ENCODE data around the gene DACT2.
"Not testable (repeated sequence)": the region's sequence is repeated elsewhere in the genome, so short reads cannot be mapped to it uniquely, and the experiment has no call there.

DACT2 gene

GRCh38 chr6:168305096-168305749, 14.4 kb downstream of the DACT2 start:
- in situ Hi-C loops (cut with MboI; ENCODE audit: low sequenced_read_pairs), result no loop called here

- in situ Hi-C loops (cut with MboI; ENCODE audit: low sequenced_read_pairs), result no loop called here
Measured at GRCh38 chr6:168304752-168305015, 14.9 kb downstream of the DACT2 start.

- in situ Hi-C loops (cut with MboI; ENCODE audit: low sequenced_read_pairs), result no loop called here
Measured at GRCh38 chr6:168303982-168304751, 15.4 kb downstream of the DACT2 start.

- in situ Hi-C loops (cut with MboI; ENCODE audit: low sequenced_read_pairs), result no loop called here
Measured at GRCh38 chr6:168302534-168302933, 17.0 kb downstream of the DACT2 start.

- in situ Hi-C loops (cut with MboI; ENCODE audit: low sequenced_read_pairs), result no loop called here
Measured at GRCh38 chr6:168301648-168302398, 17.8 kb downstream of the DACT2 start.

GRCh38 chr6:168300975-168301647, 18.5 kb downstream of the DACT2 start:
- in situ Hi-C loops (cut with MboI; ENCODE audit: low sequenced_read_pairs), result no loop called here

- in situ Hi-C loops (cut with MboI; ENCODE audit: low sequenced_read_pairs), result no loop called here
Measured at GRCh38 chr6:168299541-168300511, 19.8 kb downstream of the DACT2 start.

- in situ Hi-C loops (cut with MboI; ENCODE audit: low sequenced_read_pairs), result no loop called here
Measured at GRCh38 chr6:168297643-168298042, 21.9 kb downstream of the DACT2 start.

GRCh38 chr6:168294901-168295300, 24.7 kb downstream of the DACT2 start:
- in situ Hi-C loops (cut with MboI; ENCODE audit: low sequenced_read_pairs), result no loop called here

- in situ Hi-C loops (cut with MboI; ENCODE audit: low sequenced_read_pairs), result no loop called here
Measured at GRCh38 chr6:168293636-168294530, 25.7 kb downstream of the DACT2 start.

GRCh38 chr6:168292826-168293225, 26.8 kb downstream of the DACT2 start:
- in situ Hi-C loops (cut with MboI; ENCODE audit: low sequenced_read_pairs), result no loop called here

- in situ Hi-C loops (cut with MboI; ENCODE audit: low sequenced_read_pairs), result no loop called here
Measured at GRCh38 chr6:168291450-168291849, 28.1 kb downstream of the DACT2 start.

- in situ Hi-C loops (cut with MboI; ENCODE audit: low sequenced_read_pairs), result no loop called here
Measured at GRCh38 chr6:168290095-168290494, 29.5 kb downstream of the DACT2 start.

- in situ Hi-C loops (cut with MboI; ENCODE audit: low sequenced_read_pairs), result no loop called here
Measured at GRCh38 chr6:168289571-168289962, 30.0 kb downstream of the DACT2 start.

GRCh38 chr6:168288781-168289570, 30.6 kb downstream of the DACT2 start:
- in situ Hi-C loops (cut with MboI; ENCODE audit: low sequenced_read_pairs), result no loop called here

GRCh38 chr6:168287460-168287859, 32.1 kb downstream of the DACT2 start:
- in situ Hi-C loops (cut with MboI; ENCODE audit: low sequenced_read_pairs), result not testable (repeated sequence)

- in situ Hi-C loops (cut with MboI; ENCODE audit: low sequenced_read_pairs), result not testable (repeated sequence)
Measured at GRCh38 chr6:168286771-168287446, 32.7 kb downstream of the DACT2 start.

- in situ Hi-C loops (cut with MboI; ENCODE audit: low sequenced_read_pairs), result no loop called here
Measured at GRCh38 chr6:168286116-168286515, 33.5 kb downstream of the DACT2 start.

Measured in hTERT RPE-1 (cell line).